Measurements from ENCODE around the gene CASP3.
"Not testable (repeated sequence)": the region's sequence is repeated elsewhere in the genome, so short reads cannot be mapped to it uniquely, and the experiment has no call there.

CASP3 gene

GRCh38 chr4:184599492-184600135 is 49.6 kb downstream of the CASP3 start:
- DNase-seq (ENCODE audit: low read depth, low spot score), result no peak
- no peaks in the 10 kb centered on the region for H3K27me3 ChIP-seq (ENCODE audit: insufficient read depth, insufficient read length)
- no peak for TF ChIP-seq YY1 (IDR thresholded peaks at IDR 0.05; ENCODE audit: insufficient read depth, insufficient read length)

DNA sequence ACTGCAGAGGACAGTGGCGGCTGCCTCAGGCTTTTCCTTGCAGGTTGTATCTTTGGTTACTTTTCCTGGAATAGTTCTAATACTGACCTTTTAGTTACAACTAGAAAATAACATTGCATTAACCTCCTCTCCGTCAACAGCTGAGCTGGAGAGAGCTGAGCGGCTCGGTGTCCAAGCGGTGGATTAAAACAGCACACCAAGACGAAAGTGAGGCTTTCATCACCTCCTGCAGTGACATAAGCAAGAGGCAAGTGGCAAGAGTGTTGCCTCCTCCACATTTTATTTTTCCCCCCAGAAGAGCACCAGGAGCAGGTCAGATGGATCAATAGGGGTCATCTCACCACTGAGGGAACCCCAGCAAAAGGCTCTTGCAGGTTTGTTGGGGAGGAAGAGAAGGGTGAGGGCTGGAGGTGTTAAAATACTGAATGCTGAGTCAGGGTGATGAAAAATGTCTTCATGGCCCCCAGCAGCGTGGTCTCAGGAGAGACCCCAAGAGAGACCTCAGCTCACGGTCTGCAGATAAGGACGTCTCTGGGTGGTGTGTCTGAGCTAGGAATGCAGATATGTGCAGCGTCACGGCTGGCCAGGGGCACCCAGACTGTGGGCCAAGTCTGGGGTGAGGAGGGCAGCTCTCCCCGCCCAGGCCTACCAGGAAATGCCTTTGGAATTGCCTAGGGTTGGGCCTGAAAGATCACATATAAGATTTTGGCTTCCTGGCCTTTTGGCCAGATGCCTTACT is 50.3 kb downstream of the CASP3 start:
- H3K4me1 ChIP-seq (ENCODE audit: insufficient read depth, insufficient read length), result no peaks in the 10 kb centered on the region
- no peak for DNase-seq (ENCODE audit: low read depth, low spot score)
- H3K9me3 ChIP-seq (ENCODE audit: insufficient read depth, low read length), result no peaks in the 10 kb centered on the region
- TF ChIP-seq ZNF274 (IDR thresholded peaks at IDR 0.05; ENCODE audit: low read depth, low read length) (no peak), YY1 (IDR thresholded peaks at IDR 0.05; ENCODE audit: insufficient read depth, insufficient read length) (no peak), SUZ12 (IDR thresholded peaks at IDR 0.05; ENCODE audit: extremely low read depth, insufficient read depth, insufficient read length) (no peak)
- H3K9ac ChIP-seq (ENCODE audit: insufficient read length, low read depth), result no peak overlapping the region
- H3K36me3 ChIP-seq (ENCODE audit: insufficient read depth, insufficient read length, low read length), result no peaks in the 10 kb centered on the region
- H3K27me3 ChIP-seq (ENCODE audit: insufficient read depth, insufficient read length), result no peaks in the 10 kb centered on the region
- no peak overlapping the region for H3K4me3 ChIP-seq (ENCODE audit: insufficient read length, low read depth)

More at GRCh38 chr4:184599492-184600135, 49.6 kb downstream of the CASP3 start:
- no peak overlapping the region for H3K4me3 ChIP-seq (ENCODE audit: insufficient read length, low read depth)
- no peaks in the 10 kb centered on the region for H3K9me3 ChIP-seq (ENCODE audit: insufficient read depth, low read length)
- no peaks in the 10 kb centered on the region for H3K36me3 ChIP-seq (ENCODE audit: insufficient read depth, insufficient read length, low read length)
- no peak overlapping the region for H3K9ac ChIP-seq (ENCODE audit: insufficient read length, low read depth)
- no peaks in the 10 kb centered on the region for H3K4me1 ChIP-seq (ENCODE audit: insufficient read depth, insufficient read length)

- no peak overlapping the region for H3K4me3 ChIP-seq (ENCODE audit: insufficient read length, low read depth)
- no peaks in the 10 kb centered on the region for H3K4me1 ChIP-seq (ENCODE audit: insufficient read depth, insufficient read length)
- H3K9ac ChIP-seq (ENCODE audit: insufficient read length, low read depth), result no peak overlapping the region
- no peaks in the 10 kb centered on the region for H3K9me3 ChIP-seq (ENCODE audit: insufficient read depth, low read length)
- TF ChIP-seq YY1 (IDR thresholded peaks at IDR 0.05; ENCODE audit: insufficient read depth, insufficient read length) (no peak), SUZ12 (IDR thresholded peaks at IDR 0.05; ENCODE audit: extremely low read depth, insufficient read depth, insufficient read length) (no peak), ZNF274 (IDR thresholded peaks at IDR 0.05; ENCODE audit: low read depth, low read length) (no peak)
- H3K36me3 ChIP-seq (ENCODE audit: insufficient read depth, insufficient read length, low read length), result no peaks in the 10 kb centered on the region
- H3K27me3 ChIP-seq (ENCODE audit: insufficient read depth, insufficient read length), result no peaks in the 10 kb centered on the region
- no peak for DNase-seq (ENCODE audit: low read depth, low spot score)
Observed at GRCh38 chr4:184596617-184597185, 52.5 kb downstream of the CASP3 start.

- Histone ChIP-seq H3K36me3 (ENCODE audit: insufficient read depth, insufficient read length, low read length) (no peaks in the 10 kb centered on the region), H3K9ac (ENCODE audit: insufficient read length, low read depth) (no peak overlapping the region), H3K27me3 (ENCODE audit: insufficient read depth, insufficient read length) (no peaks in the 10 kb centered on the region), H3K4me1 (ENCODE audit: insufficient read depth, insufficient read length) (no peaks in the 10 kb centered on the region), H3K9me3 (ENCODE audit: insufficient read depth, low read length) (no peaks in the 10 kb centered on the region), H3K4me3 (ENCODE audit: insufficient read length, low read depth) (no peak overlapping the region)
- no peak for DNase-seq (ENCODE audit: low read depth, low spot score)
- TF ChIP-seq SUZ12 (IDR thresholded peaks at IDR 0.05; ENCODE audit: extremely low read depth, insufficient read depth, insufficient read length) (no peak), YY1 (IDR thresholded peaks at IDR 0.05; ENCODE audit: insufficient read depth, insufficient read length) (no peak), ZNF274 (IDR thresholded peaks at IDR 0.05; ENCODE audit: low read depth, low read length) (no peak)
Observed at GRCh38 chr4:184596044-184596616, 53.1 kb downstream of the CASP3 start.

GRCh38 chr4:184595430-184595829 is 53.8 kb downstream of the CASP3 start:
- H3K4me1 ChIP-seq (ENCODE audit: insufficient read depth, insufficient read length), result no peaks in the 10 kb centered on the region
- H3K4me3 ChIP-seq (ENCODE audit: insufficient read length, low read depth), result no peak overlapping the region
- TF ChIP-seq SUZ12 (IDR thresholded peaks at IDR 0.05; ENCODE audit: extremely low read depth, insufficient read depth, insufficient read length) (no peak), ZNF274 (IDR thresholded peaks at IDR 0.05; ENCODE audit: low read depth, low read length) (no peak), YY1 (IDR thresholded peaks at IDR 0.05; ENCODE audit: insufficient read depth, insufficient read length) (no peak)
- H3K36me3 ChIP-seq (ENCODE audit: insufficient read depth, insufficient read length, low read length), result no peaks in the 10 kb centered on the region
- no peak overlapping the region for H3K9ac ChIP-seq (ENCODE audit: insufficient read length, low read depth)
- DNase-seq (ENCODE audit: low read depth, low spot score), result no peak
- no peaks in the 10 kb centered on the region for H3K27me3 ChIP-seq (ENCODE audit: insufficient read depth, insufficient read length)
- H3K9me3 ChIP-seq (ENCODE audit: insufficient read depth, low read length), result no peaks in the 10 kb centered on the region

DNA sequence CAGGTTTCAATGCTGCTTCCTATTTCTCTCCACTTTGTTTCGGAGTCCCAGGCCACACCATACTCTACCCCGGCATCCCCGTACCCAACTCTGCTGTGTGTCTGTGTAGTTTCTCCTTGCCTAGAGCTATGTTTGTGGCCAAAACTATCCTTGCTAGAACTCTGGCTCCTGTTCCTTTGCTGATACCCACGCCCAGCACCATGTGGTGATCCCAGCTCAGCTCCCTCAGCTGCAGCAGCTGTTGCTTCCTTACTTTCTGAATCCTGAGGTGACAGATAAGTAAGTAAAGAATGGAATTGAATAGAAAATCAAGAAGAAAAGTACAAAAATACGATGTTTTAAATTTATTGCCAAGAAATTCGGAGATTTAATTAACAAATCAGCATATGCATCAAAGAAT is 55.8 kb downstream of the CASP3 start:
- no peak for TF ChIP-seq SUZ12 (IDR thresholded peaks at IDR 0.05; ENCODE audit: extremely low read depth, insufficient read depth, insufficient read length)
- no peak for TF ChIP-seq YY1 (IDR thresholded peaks at IDR 0.05; ENCODE audit: insufficient read depth, insufficient read length)
- TF ChIP-seq ZNF274 (IDR thresholded peaks at IDR 0.05; ENCODE audit: low read depth, low read length), result no peak
- H3K4me3 ChIP-seq (ENCODE audit: insufficient read length, low read depth), result no peak overlapping the region
- H3K9ac ChIP-seq (ENCODE audit: insufficient read length, low read depth), result no peak overlapping the region
- no peaks in the 10 kb centered on the region for H3K9me3 ChIP-seq (ENCODE audit: insufficient read depth, low read length)
- H3K36me3 ChIP-seq (ENCODE audit: insufficient read depth, insufficient read length, low read length), result no peaks in the 10 kb centered on the region
- no peak for DNase-seq (ENCODE audit: low read depth, low spot score)
- no peaks in the 10 kb centered on the region for H3K27me3 ChIP-seq (ENCODE audit: insufficient read depth, insufficient read length)
- no peaks in the 10 kb centered on the region for H3K4me1 ChIP-seq (ENCODE audit: insufficient read depth, insufficient read length)

DNA sequence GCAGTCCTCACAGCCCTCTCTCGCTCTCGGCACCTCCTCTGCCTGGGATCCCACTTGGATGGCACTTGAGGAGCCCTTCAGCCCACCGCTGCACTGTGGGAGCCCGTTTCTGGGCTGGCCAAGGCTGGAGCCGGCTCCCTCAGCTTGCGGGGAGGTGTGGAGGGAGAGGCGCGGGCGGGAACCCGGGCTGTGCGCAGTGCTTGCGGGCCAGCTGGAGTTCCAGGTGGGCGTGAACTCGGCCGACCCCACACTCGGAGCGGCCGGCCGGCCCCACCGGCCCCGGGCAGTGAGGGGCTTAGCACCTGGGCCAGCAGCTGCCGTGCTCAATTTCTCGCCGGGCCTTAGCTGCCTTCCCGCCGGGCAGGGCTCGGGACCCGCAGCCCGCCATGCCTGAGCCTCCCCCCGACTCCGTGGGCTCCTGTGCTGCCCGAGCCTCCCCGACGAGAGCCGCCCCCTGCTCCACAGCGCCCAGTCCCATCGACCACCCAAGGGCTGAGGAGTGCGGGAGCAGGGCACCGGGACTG is 57.4 kb downstream of the CASP3 start:
- not testable (repeated sequence) for H3K27me3 ChIP-seq (ENCODE audit: insufficient read depth, insufficient read length); H3K36me3 ChIP-seq (ENCODE audit: insufficient read depth, insufficient read length, low read length); H3K4me3 ChIP-seq (ENCODE audit: insufficient read length, low read depth); DNase-seq (ENCODE audit: low read depth, low spot score); H3K4me1 ChIP-seq (ENCODE audit: insufficient read depth, insufficient read length); H3K9ac ChIP-seq (ENCODE audit: insufficient read length, low read depth); H3K9me3 ChIP-seq (ENCODE audit: insufficient read depth, low read length)

Data from NT2/D1 (cell line).